Ascending aorta (tissue), 2 donors: ENCODE data around the gene AMBN. TPM values are rescaled to one million over a fixed set of nuclear protein-coding genes. Genes with fewer than 3 reads are reported as not detected.

Experiments
- DNase-seq, 2 donors: peaks; one replicate each; pipeline ENCODE4 v3.0.0-alpha.2; 2019; ENCODE audit warnings: low spot score in 2 of 2
- H3K27ac ChIP-seq, 2 donors: fragments of 200-600 bp; sonication (generic); one replicate each; pipeline ENCODE4 v1.5.1; 2016 to 2017; ENCODE audit warnings: mild to moderate bottlenecking in 1 of 2
- H3K27me3 ChIP-seq: fragments of 200-600 bp; sonication (generic); one replicate; pipeline ENCODE4 v1.5.1; 2017
- H3K36me3 ChIP-seq, 2 donors: fragments of 200-600 bp; sonication (generic); one replicate each; pipeline ENCODE4 v1.5.1; 2016
- H3K4me1 ChIP-seq, 2 donors: fragments of 200-600 bp; sonication (generic); one replicate each; pipeline ENCODE4 v1.5.1; 2016 to 2017; ENCODE audit warnings: mild to moderate bottlenecking in 1 of 2
- H3K4me3 ChIP-seq, 2 donors: fragments of 200-600 bp; sonication (generic); one replicate each; pipeline ENCODE4 v1.5.1; 2016 to 2017; ENCODE audit warnings: mild to moderate bottlenecking in 1 of 2
- H3K9me3 ChIP-seq, 2 donors: fragments of 200-600 bp; sonication (generic); one replicate each; pipeline ENCODE4 v1.5.1; 2016
- CTCF ChIP-seq, 3 experiments: fragments of 200-600 bp in 2 of 3; fragments of 450-650 bp in 1 of 3; sonication (generic) in 2 of 3; IDR thresholded peaks; one replicate each; pipeline ENCODE4 v1.5.1; 2016 to 2019; ENCODE audit warnings: antibody characterized with exemption in 3 of 3, mild to moderate bottlenecking in 1 of 3, moderate library complexity in 1 of 3
- intact Hi-C: fragments of 100-400 bp; cut with DNase I; formaldehyde crosslinking; loops from one replicate; pipeline ENCODE4 v1.15.1; 2023
- total RNA-seq: library from RNA; depleted of rRNA; stranded (reverse); fragments of >200 nt; gene quantifications from one replicate; pipeline ENCODE4 v1.1.0, GENCODE V29; 2016

The AMBN gene
- total RNA-seq, 1 donor from 2014 or later: not detected

- DNase-seq: no peak
- Histone ChIP-seq H3K4me1 (no peaks in the 10 kb centered on the region), H3K27me3 (no peaks in the 10 kb centered on the region), H3K27ac (no peak overlapping the region), H3K36me3 (no peaks in the 10 kb centered on the region), H3K9me3 (no peaks in the 10 kb centered on the region), H3K4me3 (no peak overlapping the region)
- intact Hi-C loops: loop anchor here (2.0 to 10.0 kb wide), 3 partner anchors 88 to 1114 kb away; partner anchors contain the start of genes DCK and UTP3
- no peak for TF ChIP-seq CTCF (IDR thresholded peaks at IDR 0.05)
Measured at GRCh38 chr4:70600977-70601376, 8.9 kb downstream of the AMBN start.

- peak; percentile 54 to 70 (median 64) for TF ChIP-seq CTCF (IDR thresholded peaks at IDR 0.05)
Measured at GRCh38 chr4:70601422-70602039, 9.5 kb downstream of the AMBN start.

GRCh38 chr4:70603856-70604255, 11.8 kb downstream of the AMBN start:
- no peak for DNase-seq
- intact Hi-C loops: loop anchor here (10.0 kb wide), 2 partner anchors 391 to 1111 kb away; partner anchors contain the start of gene DCK
- H3K9me3 ChIP-seq: no peaks in the 10 kb centered on the region
- no peak overlapping the region for H3K27ac ChIP-seq
- no peak for TF ChIP-seq CTCF (IDR thresholded peaks at IDR 0.05)
- H3K4me1 ChIP-seq: no peaks in the 10 kb centered on the region
- H3K4me3 ChIP-seq: no peak overlapping the region
- no peaks in the 10 kb centered on the region for H3K36me3 ChIP-seq
- H3K27me3 ChIP-seq: no peaks in the 10 kb centered on the region

More at GRCh38 chr4:70601422-70602039, 9.5 kb downstream of the AMBN start:
- Histone ChIP-seq H3K27me3 (no peaks in the 10 kb centered on the region), H3K9me3 (no peaks in the 10 kb centered on the region), H3K36me3 (no peaks in the 10 kb centered on the region), H3K27ac (no peak overlapping the region), H3K4me1 (no peaks in the 10 kb centered on the region), H3K4me3 (no peak overlapping the region)
- intact Hi-C loops: loop anchor here (2.0 to 10.0 kb wide), 3 partner anchors 87 to 1113 kb away; partner anchors contain the start of genes DCK and UTP3
- peak in 1 of 2 donors; percentile 67 for DNase-seq

DNA sequence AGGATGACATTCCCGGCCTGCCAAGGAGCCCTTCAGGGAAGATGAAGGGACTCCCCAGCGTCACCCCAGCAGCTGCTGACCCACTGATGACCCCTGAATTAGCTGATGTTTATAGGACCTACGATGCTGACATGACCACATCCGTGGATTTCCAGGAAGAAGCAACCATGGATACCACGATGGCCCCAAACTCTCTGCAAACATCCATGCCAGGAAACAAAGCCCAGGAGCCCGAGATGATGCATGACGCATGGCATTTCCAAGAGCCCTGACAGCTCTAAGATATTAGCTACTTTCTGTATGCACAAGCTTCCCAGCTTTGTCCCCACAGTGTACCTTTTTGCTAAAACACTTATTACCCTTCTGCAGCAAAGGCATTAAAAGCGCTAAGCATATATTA, 14.4 kb downstream of the AMBN start:
- no peak for DNase-seq

DNA sequence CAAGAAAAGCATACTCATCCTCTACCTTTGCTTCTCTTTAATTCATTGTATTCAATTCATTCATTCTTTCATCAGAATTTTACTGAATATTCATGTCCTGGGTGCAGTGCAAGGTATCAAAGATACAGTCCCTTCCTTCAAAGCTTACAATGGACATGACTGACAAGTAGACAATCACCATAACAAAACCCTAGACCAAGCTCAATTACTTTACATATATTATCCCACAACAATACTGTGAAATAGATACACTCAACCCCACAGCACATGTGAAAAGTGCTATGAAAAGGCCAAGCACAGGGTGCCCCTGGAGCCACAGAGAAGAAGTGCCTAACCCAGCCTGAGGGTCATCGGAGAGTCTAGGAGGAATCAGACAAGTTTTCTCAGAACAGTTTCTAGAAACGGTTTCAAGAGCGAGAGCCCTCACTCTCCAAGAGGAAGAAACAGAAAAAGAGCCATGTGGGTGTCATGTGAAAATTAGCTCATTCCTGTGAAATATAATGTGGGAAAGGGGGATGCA, 15.3 kb downstream of the AMBN start:
- Histone ChIP-seq H3K4me1 (no peaks in the 10 kb centered on the region), H3K27me3 (no peaks in the 10 kb centered on the region), H3K36me3 (no peaks in the 10 kb centered on the region), H3K27ac (no peak overlapping the region), H3K9me3 (no peaks in the 10 kb centered on the region), H3K4me3 (no peak overlapping the region)
- intact Hi-C loops: loop anchor here (10.0 kb wide), 2 partner anchors 387 to 1107 kb away; partner anchors contain the start of gene DCK
- TF ChIP-seq CTCF (IDR thresholded peaks at IDR 0.05): no peak
- no peak for DNase-seq

More for the DNA sequence above, 14.4 kb downstream of the AMBN start:
- Histone ChIP-seq H3K36me3 (no peaks in the 10 kb centered on the region), H3K4me1 (no peaks in the 10 kb centered on the region), H3K4me3 (no peak overlapping the region), H3K27me3 (no peaks in the 10 kb centered on the region), H3K27ac (no peak overlapping the region), H3K9me3 (no peaks in the 10 kb centered on the region)
- no peak for TF ChIP-seq CTCF (IDR thresholded peaks at IDR 0.05)
- intact Hi-C loops: loop anchor here (10.0 kb wide), 2 partner anchors 388 to 1108 kb away; partner anchors contain the start of gene DCK
